SW480 (cell line): Measurements from ENCODE around the gene PSAT1.
"Not testable (repeated sequence)": the region's sequence is repeated elsewhere in the genome, so short reads cannot be mapped to it uniquely, and the experiment has no call there.

ENCODE experiments used
- DNase-seq: peaks from one replicate; pipeline ENCODE4 v3.0.0-alpha.2; 2016; ENCODE audit warnings: low spot score

PSAT1 gene

GRCh38 chr9:78296893-78297671 is at the start of gene PSAT1:
Gene PSAT1, plus strand, starts transcription at chr9:78297125. Its CDS starts 86 bp downstream, at chr9:78297211.
- peak; percentile 98 for DNase-seq

GRCh38 chr9:78248635-78249034 is 48.3 kb upstream of the PSAT1 start:
- no peak for DNase-seq

GRCh38 chr9:78249542-78249941 is 47.4 kb upstream of the PSAT1 start:
- no peak for DNase-seq

DNA sequence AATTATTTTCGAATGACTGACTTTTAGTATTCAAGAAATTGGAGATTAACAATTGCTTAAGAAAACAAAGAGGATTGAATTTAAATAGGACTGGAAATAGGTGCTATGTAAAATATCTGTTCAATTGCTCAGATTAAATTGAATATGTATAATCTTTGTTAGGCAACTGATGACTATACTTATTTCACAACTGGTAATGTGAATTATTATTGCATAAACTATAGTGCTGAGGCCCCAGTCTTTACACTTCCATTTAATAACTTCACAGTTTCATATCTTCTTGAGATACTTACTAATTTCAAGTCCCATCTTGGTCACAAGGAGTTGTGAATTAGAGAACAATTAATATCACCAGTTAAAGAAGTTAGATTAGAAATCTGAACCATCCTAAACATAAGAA is 44.3 kb upstream of the PSAT1 start:
- no peak for DNase-seq

GRCh38 chr9:78253285-78253684 is 43.6 kb upstream of the PSAT1 start:
- DNase-seq: no peak

GRCh38 chr9:78261403-78262001 is 35.4 kb upstream of the PSAT1 start:
- DNase-seq: peak; percentile 27

DNA sequence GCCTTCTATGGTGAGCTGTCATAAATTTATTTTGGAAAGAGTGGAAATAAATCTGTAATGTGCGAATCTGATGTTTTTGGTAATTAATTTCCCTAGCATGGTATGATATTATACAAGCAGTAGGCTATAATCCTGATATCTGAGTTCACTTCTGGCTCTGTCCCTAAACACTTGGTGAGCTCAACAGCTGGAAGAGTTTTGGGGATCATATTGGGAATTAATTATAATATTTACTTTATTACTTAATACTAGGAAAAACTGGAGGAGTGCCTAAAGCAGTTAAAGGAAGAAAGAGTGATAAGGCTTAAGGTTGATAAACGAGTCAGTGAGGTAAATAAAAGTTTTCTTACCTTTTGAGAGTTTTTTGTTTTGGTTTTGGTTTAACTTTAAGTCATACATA is 34.3 kb upstream of the PSAT1 start:
- DNase-seq: no peak

DNA sequence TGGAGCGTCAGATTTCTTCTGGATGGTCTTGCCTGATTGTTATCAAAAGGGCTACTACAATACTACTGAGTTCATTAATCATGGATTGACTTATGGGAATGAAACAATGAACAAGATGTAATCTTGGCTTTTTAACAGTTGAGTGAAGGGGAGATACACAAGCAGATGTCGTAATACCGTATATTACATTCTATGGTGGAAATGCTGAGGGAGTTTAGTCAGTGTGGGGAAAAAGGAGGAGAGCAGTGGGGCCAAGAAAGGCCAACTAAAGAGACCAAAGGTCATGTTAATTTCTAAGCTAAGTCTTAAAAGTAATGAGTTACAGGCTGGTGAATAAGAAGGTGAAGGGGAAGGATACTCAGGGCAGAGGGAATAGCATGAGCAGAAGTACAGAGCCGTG is 29.0 kb upstream of the PSAT1 start:
- DNase-seq: no peak

DNA sequence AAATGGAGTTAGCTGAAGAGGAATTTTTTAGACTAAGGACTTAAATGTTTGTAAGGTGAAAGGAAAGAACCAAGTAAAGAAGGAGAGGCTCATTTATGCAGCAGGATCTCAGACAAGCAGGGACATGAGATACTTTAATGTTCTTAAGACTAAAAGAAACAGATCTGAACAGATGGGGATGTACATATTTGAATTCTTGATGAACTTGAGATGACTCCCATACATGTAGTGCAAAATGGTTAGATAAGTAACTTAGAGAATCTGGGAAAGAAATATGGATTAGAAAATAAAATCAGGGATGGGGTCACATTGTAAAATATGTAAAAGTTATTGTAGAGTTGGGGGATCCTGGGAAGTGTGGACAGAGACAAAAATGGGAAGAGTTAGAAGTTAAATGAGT is 27.1 kb upstream of the PSAT1 start:
- no peak for DNase-seq

- DNase-seq: no peak
These were observed 24.6 kb upstream of the PSAT1 start for GRCh38 chr9:78272307-78272706.

DNA sequence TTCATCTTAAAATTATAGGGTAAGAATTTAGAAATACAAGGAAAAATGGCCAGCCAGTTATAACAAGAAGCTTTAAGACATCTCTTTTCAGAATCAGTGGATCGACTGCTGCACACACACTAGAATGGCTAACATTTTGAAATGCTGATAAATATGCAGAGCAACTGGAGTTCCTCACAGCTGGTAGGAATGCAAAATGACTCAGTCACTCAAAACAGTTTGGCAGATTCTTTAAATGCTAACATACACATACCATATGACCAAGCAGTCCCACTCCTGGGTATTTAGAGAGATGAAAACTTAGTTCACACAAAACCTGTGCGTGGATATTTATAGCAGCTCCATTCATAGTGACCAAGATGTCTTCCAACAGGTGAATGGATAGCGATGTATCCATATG is 23.2 kb upstream of the PSAT1 start:
- no peak for DNase-seq

- no peak for DNase-seq
These were observed 18.6 kb upstream of the PSAT1 start for GRCh38 chr9:78278177-78278777.

DNA sequence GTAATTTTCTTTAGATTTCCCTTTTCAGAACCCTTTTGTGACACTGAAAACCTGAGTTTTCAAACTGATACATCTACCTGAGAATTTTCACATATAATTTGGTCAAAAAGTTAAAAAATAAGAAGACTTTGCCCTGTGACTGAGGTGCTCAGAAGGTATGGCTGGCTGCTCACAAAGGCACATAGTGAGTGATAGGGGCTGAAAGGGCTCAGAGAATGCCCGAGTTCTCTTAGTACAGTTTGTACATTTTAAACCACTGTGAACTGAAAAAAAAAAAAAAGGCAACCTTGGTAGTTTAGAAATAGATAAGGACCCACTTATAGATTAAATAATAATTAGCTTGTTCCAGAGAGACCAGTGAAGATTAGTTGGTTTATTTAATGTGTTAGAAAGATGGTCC is 18.1 kb upstream of the PSAT1 start:
- no peak for DNase-seq

GRCh38 chr9:78280982-78281668 is 15.8 kb upstream of the PSAT1 start:
- no peak for DNase-seq

GRCh38 chr9:78284181-78284580 is 12.7 kb upstream of the PSAT1 start:
- not testable (repeated sequence) for DNase-seq

DNA sequence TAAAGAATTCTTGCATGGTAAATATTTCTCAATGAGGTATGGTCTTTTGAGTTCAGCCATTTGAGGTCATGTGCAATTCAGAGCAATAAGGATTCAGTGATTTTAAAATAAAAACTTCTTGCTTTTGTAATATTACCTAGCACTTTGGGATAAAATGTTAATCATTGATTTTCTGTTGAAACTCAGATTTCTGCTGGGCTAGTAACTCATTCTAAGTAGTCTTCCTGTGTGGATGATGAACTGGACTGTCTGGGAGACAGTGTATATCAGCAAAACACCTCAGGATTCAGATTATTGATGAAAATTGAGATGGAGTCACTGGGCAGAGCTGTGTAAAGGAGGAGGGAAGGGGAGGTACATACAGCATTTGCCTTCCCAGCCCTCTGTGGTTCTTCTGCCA is 10.8 kb upstream of the PSAT1 start:
- no peak for DNase-seq

GRCh38 chr9:78286946-78287388 is 10.0 kb upstream of the PSAT1 start:
- DNase-seq: no peak

GRCh38 chr9:78288214-78288892 is 8.6 kb upstream of the PSAT1 start:
- DNase-seq: no peak

DNA sequence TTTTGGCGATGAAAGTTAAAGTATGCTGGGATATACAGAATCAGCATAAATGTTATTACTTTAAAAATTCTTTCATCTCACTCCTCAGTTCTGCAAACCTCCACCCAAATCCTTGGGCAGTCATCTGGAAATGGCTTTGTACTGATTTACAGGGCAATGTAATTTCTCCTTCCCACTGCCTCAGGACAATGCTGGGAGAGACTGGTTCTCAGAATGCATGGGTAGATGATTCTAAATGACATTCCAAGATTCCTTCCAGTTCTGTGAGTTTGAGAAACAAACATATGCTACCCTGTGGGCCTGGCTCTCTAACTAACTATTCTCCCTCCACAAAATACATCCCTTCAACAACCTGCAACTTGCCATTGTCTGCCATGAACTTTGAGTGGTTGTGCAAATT is 7.5 kb upstream of the PSAT1 start:
- DNase-seq: no peak

DNA sequence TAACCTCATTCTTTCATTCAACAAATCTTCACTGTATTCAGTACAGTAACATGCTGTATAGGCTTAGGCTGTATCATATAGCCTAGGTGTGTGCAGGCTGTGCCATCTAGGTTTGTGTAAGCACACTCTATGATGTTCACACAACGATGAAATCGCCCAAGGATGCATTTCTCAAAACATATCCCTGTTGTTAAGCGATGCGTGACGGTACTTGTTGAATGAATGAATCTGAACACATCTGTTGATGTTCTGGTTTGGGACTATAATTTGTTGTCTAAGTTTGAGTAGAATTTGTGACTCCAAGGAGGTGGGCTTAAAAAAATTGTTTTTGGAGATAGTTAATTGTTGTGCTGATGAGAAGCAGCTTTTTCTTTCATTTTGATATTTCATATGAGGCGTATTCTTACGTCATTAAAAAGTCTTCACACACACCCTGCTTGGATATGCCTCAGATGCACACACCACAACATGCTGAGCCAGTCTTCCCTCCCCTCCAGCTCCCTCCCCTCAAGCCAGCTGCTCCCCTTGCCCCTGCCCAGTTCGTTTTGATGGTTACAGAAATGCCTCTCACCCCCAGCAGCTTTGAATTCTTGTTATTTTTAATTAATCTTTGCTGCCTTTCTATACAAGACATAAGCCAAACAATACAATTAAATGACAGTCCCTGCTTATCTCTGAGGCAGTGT is 5.5 kb upstream of the PSAT1 start:
- DNase-seq: no peak

- DNase-seq: no peak
These were observed 4.9 kb upstream of the PSAT1 start for GRCh38 chr9:78292026-78292425.
